AG09309 (cell line): ENCODE data around the gene CELA2A.
"Not testable (repeated sequence)": the region's sequence is repeated elsewhere in the genome, so short reads cannot be mapped to it uniquely, and the experiment has no call there.

Experiments
- DNase-seq: peaks from one replicate; pipeline ENCODE4 v3.0.0-alpha.2; 2010; ENCODE audit warnings: low read depth
- H3K4me3 ChIP-seq: 2 replicates; pipeline ENCODE4 v1.5.1; 2011; ENCODE audit warnings: mild to moderate bottlenecking, low read depth, low read length, moderate library complexity; ENCODE audit not compliant: control insufficient read depth
- CTCF ChIP-seq: IDR thresholded peaks from 2 replicates; pipeline ENCODE4 v1.5.1; 2011; ENCODE audit warnings: mild to moderate bottlenecking, low read depth, low read length, inconsistent platforms; ENCODE audit not compliant: insufficient read depth, control insufficient read depth; ENCODE audit errors: missing control alignments

CELA2A gene

GRCh38 chr1:15425521-15425920 is 31.0 kb upstream of the CELA2A start:
- no peak for TF ChIP-seq CTCF
- H3K4me3 ChIP-seq: no peak overlapping the region
- DNase-seq: no peak

GRCh38 chr1:15425958-15426357 is 30.6 kb upstream of the CELA2A start:
- no peak for TF ChIP-seq CTCF
- no peak overlapping the region for H3K4me3 ChIP-seq
- DNase-seq: no peak

- no peak for TF ChIP-seq CTCF
- no peak for DNase-seq
- H3K4me3 ChIP-seq: no peak overlapping the region
Observed at GRCh38 chr1:15426492-15427279, 29.8 kb upstream of the CELA2A start.

- H3K4me3 ChIP-seq: no peak overlapping the region
- no peak for DNase-seq
- no peak for TF ChIP-seq CTCF
Observed at GRCh38 chr1:15427280-15427666, 29.3 kb upstream of the CELA2A start.

- not testable (repeated sequence) for DNase-seq, H3K4me3 ChIP-seq
Observed at GRCh38 chr1:15428252-15428651, 28.3 kb upstream of the CELA2A start.

- DNase-seq: no peak
- TF ChIP-seq CTCF: no peak
- H3K4me3 ChIP-seq: no peak overlapping the region
Observed at GRCh38 chr1:15428815-15429435, 27.6 kb upstream of the CELA2A start.

GRCh38 chr1:15429701-15430149 is 26.8 kb upstream of the CELA2A start:
- no peak for TF ChIP-seq CTCF
- H3K4me3 ChIP-seq: no peak overlapping the region
- DNase-seq: no peak
